H9 (cell line): ENCODE data around the gene OARD1. TPM values are rescaled to one million over a fixed set of nuclear protein-coding genes. Genes with fewer than 3 reads are reported as not detected.
A peak's percentile ranks its signal among the peaks of the same experiment; 100 is the strongest.

Experiments used
- DNase-seq: peaks from one replicate; pipeline ENCODE4 v3.0.0-alpha.2; 2017
- H2AFZ ChIP-seq: one replicate; pipeline ENCODE4 v1.6.1; 2013; ENCODE audit warnings: mild to moderate bottlenecking, low read length, control low read depth, moderate library complexity
- H2AK5ac ChIP-seq: 2 replicates; pipeline ENCODE4 v1.6.1; 2013; ENCODE audit warnings: low read length, control low read depth, mixed read lengths; ENCODE audit not compliant: insufficient read length
- H2BK120ac ChIP-seq: one replicate; pipeline ENCODE4 v1.6.1; 2013; ENCODE audit warnings: low read depth, mild to moderate bottlenecking, low read length, control low read depth, inconsistent platforms; ENCODE audit not compliant: poor library complexity, severe bottlenecking
- H2BK12ac ChIP-seq: 2 replicates; pipeline ENCODE4 v1.6.1; 2013; ENCODE audit warnings: low read length, control low read depth, mixed read lengths, low read depth; ENCODE audit not compliant: insufficient read length
- H2BK15ac ChIP-seq: 2 replicates; pipeline ENCODE4 v1.6.1; 2013; ENCODE audit warnings: low read depth, low read length, control low read depth
- H2BK20ac ChIP-seq: one replicate; pipeline ENCODE4 v1.6.1; 2013; ENCODE audit warnings: low read depth, mild to moderate bottlenecking, low read length, control low read depth, inconsistent platforms; ENCODE audit not compliant: poor library complexity, severe bottlenecking
- H2BK5ac ChIP-seq: 2 replicates; pipeline ENCODE4 v1.6.1; 2013; ENCODE audit warnings: low read length, control low read depth, mixed read lengths; ENCODE audit not compliant: insufficient read length
- H3K14ac ChIP-seq: 2 replicates; pipeline ENCODE4 v1.6.1; 2013; ENCODE audit warnings: low read length, control low read depth; ENCODE audit not compliant: insufficient read depth
- H3K18ac ChIP-seq: 2 replicates; pipeline ENCODE4 v1.6.1; 2013; ENCODE audit warnings: low read depth, mild to moderate bottlenecking, mixed read lengths, low read length, control low read depth; ENCODE audit not compliant: insufficient read length
- H3K23ac ChIP-seq: 2 replicates; pipeline ENCODE4 v1.6.1; 2013; ENCODE audit warnings: low read length, control low read depth, mixed read lengths, low read depth; ENCODE audit not compliant: insufficient read length
- H3K23me2 ChIP-seq: 2 replicates; pipeline ENCODE4 v1.6.1; 2013; ENCODE audit warnings: low read depth, mild to moderate bottlenecking, mixed read lengths, low read length, control low read depth; ENCODE audit not compliant: insufficient read length, poor library complexity, severe bottlenecking
- H3K27ac ChIP-seq: 2 replicates; pipeline ENCODE4 v1.5.1; 2013; ENCODE audit warnings: low read length, control low read depth, mixed read lengths, low read depth; ENCODE audit not compliant: insufficient read length
- H3K27me3 ChIP-seq: 2 replicates; pipeline ENCODE4 v1.6.1; 2013; ENCODE audit warnings: low read length, control low read depth, inconsistent platforms; ENCODE audit not compliant: insufficient read depth
- H3K4ac ChIP-seq: 2 replicates; pipeline ENCODE4 v1.6.1; 2013; ENCODE audit warnings: low read depth, mild to moderate bottlenecking, control low read depth, inconsistent platforms, low read length, moderate library complexity
- H3K4me1 ChIP-seq: 2 replicates; pipeline ENCODE4 v1.6.1; 2013; ENCODE audit warnings: low read length, control low read depth, inconsistent platforms; ENCODE audit not compliant: insufficient read depth
- H3K4me2 ChIP-seq: 2 replicates; pipeline ENCODE4 v1.6.1; 2013; ENCODE audit warnings: low read length, control low read depth, mixed read lengths; ENCODE audit not compliant: insufficient read length, insufficient read depth
- H3K56ac ChIP-seq: 2 replicates; pipeline ENCODE4 v1.6.1; 2013; ENCODE audit warnings: low read depth, mild to moderate bottlenecking, mixed read lengths, low read length, control low read depth; ENCODE audit not compliant: insufficient read length
- H3K79me1 ChIP-seq: 2 replicates; pipeline ENCODE4 v1.6.1; 2013; ENCODE audit warnings: low read depth, mild to moderate bottlenecking, moderate library complexity, low read length, control low read depth, inconsistent platforms; ENCODE audit not compliant: insufficient read depth, poor library complexity, severe bottlenecking
- H3K79me2 ChIP-seq: 2 replicates; pipeline ENCODE4 v1.6.1; 2013; ENCODE audit warnings: low read length, control low read depth, inconsistent platforms; ENCODE audit not compliant: insufficient read depth
- H3K9ac ChIP-seq: 2 replicates; pipeline ENCODE4 v1.6.1; 2013; ENCODE audit warnings: low read length, control low read depth, mixed read lengths; ENCODE audit not compliant: insufficient read length; ENCODE audit errors: extremely low read depth
- H3K9me3 ChIP-seq: one replicate; pipeline ENCODE4 v1.6.1; 2013; ENCODE audit warnings: low read depth, low read length, inconsistent platforms; ENCODE audit not compliant: control insufficient read depth
- H3T11ph ChIP-seq: one replicate; pipeline ENCODE4 v1.6.1; 2013; ENCODE audit warnings: mild to moderate bottlenecking, low read length, control low read depth, inconsistent platforms
- H4K20me1 ChIP-seq: one replicate; pipeline ENCODE4 v1.6.1; 2013; ENCODE audit not compliant: control insufficient read depth, insufficient read length, insufficient read depth
- H4K5ac ChIP-seq: 2 replicates; pipeline ENCODE4 v1.6.1; 2013; ENCODE audit warnings: low read depth, mild to moderate bottlenecking, mixed read lengths, low read length, control low read depth; ENCODE audit not compliant: insufficient read length
- H4K8ac ChIP-seq: replicated peaks from 2 replicates; pipeline ENCODE4 v1.6.1; 2013; ENCODE audit warnings: low read length, control low read depth, mixed read lengths, low read depth; ENCODE audit not compliant: insufficient read length
- H4K91ac ChIP-seq: 2 replicates; pipeline ENCODE4 v1.6.1; 2013; ENCODE audit warnings: low read depth, mild to moderate bottlenecking, moderate library complexity, mixed read lengths, low read length, control low read depth; ENCODE audit not compliant: insufficient read length
- H3K27ac Mint-ChIP-seq, 3 experiments: 2 replicates in 2 of 3; 3 replicates in 1 of 3; pipeline ENCODE4 v1.8.0; 2020 to 2021; ENCODE audit warnings: mixed read lengths in 3 of 3, mild to moderate bottlenecking in 1 of 3, moderate library complexity in 1 of 3
- H3K27me3 Mint-ChIP-seq: 2 replicates; pipeline ENCODE4 v1.8.0; 2021; ENCODE audit warnings: low read depth, mild to moderate bottlenecking, moderate library complexity, mixed read lengths
- H3K36me3 Mint-ChIP-seq, 3 experiments: 2 replicates in 2 of 3; 3 replicates in 1 of 3; pipeline ENCODE4 v1.8.0; 2020 to 2021; ENCODE audit warnings: low read depth in 3 of 3, mixed read lengths in 3 of 3; ENCODE audit not compliant: insufficient read depth in 1 of 3
- H3K4me1 Mint-ChIP-seq, 2 experiments: 2 replicates each; pipeline ENCODE4 v1.8.0; 2020; ENCODE audit warnings: mixed read lengths in 2 of 2
- H3K4me3 Mint-ChIP-seq, 2 experiments: 2 replicates in 1 of 2; 3 replicates in 1 of 2; pipeline ENCODE4 v1.8.0; 2020 to 2021; ENCODE audit warnings: mild to moderate bottlenecking in 2 of 2, mixed read lengths in 2 of 2, moderate library complexity in 1 of 2
- H3K9me3 Mint-ChIP-seq, 2 experiments: 2 replicates in 1 of 2; 3 replicates in 1 of 2; pipeline ENCODE4 v1.8.0; 2020; ENCODE audit warnings: mild to moderate bottlenecking in 2 of 2, mixed read lengths in 2 of 2, moderate library complexity in 1 of 2
- CTCF ChIP-seq: fragments of 200-600 bp; sonication (generic); conservative IDR thresholded peaks from 3 replicates; pipeline ENCODE4 v1.8.0; 2021; ENCODE audit warnings: antibody characterized with exemption, mild to moderate bottlenecking
- WGBS: extraction: QIAGEN DNeasy Blood & Tissue Kit; methylation state at CpG from one replicate; pipeline ENCODE4 v1.1.7; 2013; ENCODE audit warnings: missing lambda C conversion rate, low lambda C conversion rate, mixed read lengths; ENCODE audit not compliant: insufficient read length; ENCODE audit errors: extremely low coverage; 5-methylcytosine and 5-hydroxymethylcytosine counted together
- total RNA-seq: library from RNA; stranded (reverse); gene quantifications from 2 replicates; pipeline ENCODE4 v1.2.1, GENCODE V29; 2021

OARD1 gene
- total RNA-seq, 1 experiment from 2014 or later: 36.6 TPM

DNA sequence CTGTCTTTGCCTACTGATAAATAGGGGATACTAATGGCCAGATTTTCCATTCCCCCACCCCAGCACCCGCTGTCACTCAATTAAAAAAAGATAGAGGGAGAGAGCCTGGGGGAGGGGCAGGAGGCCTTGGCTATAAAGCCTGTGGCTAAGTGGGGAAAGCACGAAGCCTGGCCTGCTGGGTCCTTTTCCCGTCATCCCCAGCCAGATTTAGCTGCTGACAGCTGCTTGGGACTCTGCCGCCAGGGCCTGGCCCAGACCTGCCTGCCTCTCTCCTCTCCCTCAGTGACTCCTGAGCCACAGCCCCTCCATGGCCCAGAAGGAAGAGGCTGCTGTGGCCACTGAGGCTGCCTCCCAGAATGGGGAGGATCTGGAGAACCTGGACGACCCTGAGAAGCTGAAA lies 19.1 kb downstream of the OARD1 start, which contains the start of gene APOBEC2:
Gene APOBEC2, plus strand, starts transcription at position 162 of the 400 bp plus-strand sequence. Its CDS starts 146 bp downstream, at position 308.
- no peak within 1 kb of the TSS for H3K18ac ChIP-seq
- no peaks in the 10 kb centered on the region for H3K79me2 ChIP-seq
- DNase-seq: no peak
- no peaks in the 10 kb centered on the region for H3K79me1 ChIP-seq
- H3K27ac ChIP-seq: no peak within 1 kb of the TSS
- no CpG with 5 or more reads among the region's 5 CpGs for WGBS
- H2AK5ac ChIP-seq: no peak within 1 kb of the TSS
- Mint-ChIP-seq H3K4me3 (no peak within 1 kb of the TSS), H3K27ac (peak within 1 kb of the TSS in 1 of 3 experiments; percentile 60; a peak in 2 of 7 replicates), H3K36me3 (peaks cover 0 to 2% (median 0%) of the 10 kb centered on the region in 3 experiments; a peak in 1 of 7 replicates), H3K4me1 (peaks cover 14 to 21% of the 10 kb centered on the region in 2 experiments), H3K27me3 (no peaks in the 10 kb centered on the region), H3K9me3 (no peaks in the 10 kb centered on the region)
- no peak within 1 kb of the TSS for H2BK12ac ChIP-seq
- H3K4ac ChIP-seq: no peak within 1 kb of the TSS
- no peak within 1 kb of the TSS for H4K91ac ChIP-seq
- no peak within 1 kb of the TSS for H3K23ac ChIP-seq
- no peak within 1 kb of the TSS for H2BK20ac ChIP-seq
- H4K20me1 ChIP-seq: no peaks in the 10 kb centered on the region
- no peaks in the 10 kb centered on the region for H3K23me2 ChIP-seq
- H3K4me2 ChIP-seq: no peak within 1 kb of the TSS
- no peak for TF ChIP-seq CTCF
- no peaks in the 10 kb centered on the region for H3K27me3 ChIP-seq
- H3K56ac ChIP-seq: no peak within 1 kb of the TSS
- H2BK15ac ChIP-seq: no peak within 1 kb of the TSS
- H3K14ac ChIP-seq: no peak within 1 kb of the TSS
- no peak within 1 kb of the TSS for H2BK120ac ChIP-seq
- no peaks in the 10 kb centered on the region for H3K9me3 ChIP-seq
- no peak within 1 kb of the TSS for H3K9ac ChIP-seq
- H2AFZ ChIP-seq: no peak within 1 kb of the TSS
- H2BK5ac ChIP-seq: no peak within 1 kb of the TSS
- H4K8ac ChIP-seq: no peak within 1 kb of the TSS
- peaks cover 7% of the 10 kb centered on the region; the same call in 1 of the 2 replicates for H3K4me1 ChIP-seq
- no peak within 1 kb of the TSS for H4K5ac ChIP-seq
- H3T11ph ChIP-seq: no peak within 1 kb of the TSS
